K562 (cell line): ENCODE measurements around the gene CUX1. TPM values are rescaled to one million over a fixed set of nuclear protein-coding genes. Genes with fewer than 3 reads are reported as not detected.
A peak's percentile ranks its signal among the peaks of the same experiment; 100 is the strongest.

Source experiments
- CHCHD3 ChIP-seq: fragments of 250-450 bp; sonication (Bioruptor Pico); IDR thresholded peaks from 2 replicates; pipeline ENCODE4 v2.1.2; 2022; ENCODE audit warnings: mild to moderate bottlenecking
- ELF2 ChIP-seq: fragments of 250-450 bp; sonication (Bioruptor Pico); IDR thresholded peaks from 2 replicates; pipeline ENCODE4 v1.5.0; 2021; ENCODE audit warnings: mild to moderate bottlenecking
- KLF10 ChIP-seq: fragments of 250-450 bp; sonication (Bioruptor Pico); IDR thresholded peaks from 2 replicates; pipeline ENCODE4 v1.6.1; 2021; ENCODE audit warnings: matching md5 sums
- MXI1 ChIP-seq: IDR thresholded peaks from 2 replicates; pipeline ENCODE4 v1.6.1; 2011; ENCODE audit warnings: low read depth, mild to moderate bottlenecking, improper control_type of control experiment, low read length
- NELFE ChIP-seq: IDR thresholded peaks from 2 replicates; pipeline ENCODE4 v1.6.1; 2011; ENCODE audit warnings: mild to moderate bottlenecking; ENCODE audit not compliant: insufficient read depth, insufficient read length
- POLR2AphosphoS5 ChIP-seq: IDR thresholded peaks from 2 replicates; pipeline ENCODE4 v1.6.1; 2011; ENCODE audit warnings: mild to moderate bottlenecking, low read depth, low read length, moderate library complexity; ENCODE audit not compliant: control insufficient read depth, insufficient read depth
- PTTG1 ChIP-seq: fragments of 450-650 bp; IDR thresholded peaks from 2 replicates; pipeline ENCODE4 v1.6.1; 2016; ENCODE audit warnings: low read depth, mild to moderate bottlenecking, missing genetic modification characterization, missing compliant biosample characterization
- RAD21 ChIP-seq, 2 experiments: fragments of 250-450 bp in 1 of 2; fragments of 450-650 bp in 1 of 2; sonication (Bioruptor Pico) in 1 of 2; formaldehyde crosslinking in 1 of 2; IDR thresholded peaks in 1 of 2; conservative IDR thresholded peaks in 1 of 2; 2 replicates each; pipeline versions ENCODE4 v1.4.0 to v1.8.0; 2020 to 2022; ENCODE audit warnings: mild to moderate bottlenecking in 2 of 2, moderate library complexity in 1 of 2
- RHOXF2B ChIP-seq: fragments of 250-450 bp; sonication (Bioruptor Pico); conservative IDR thresholded peaks from 2 replicates; pipeline ENCODE4 v1.5.1; 2021
- SRF ChIP-seq, 2 experiments: fragments of 250-450, 450-650 bp in 1 of 2; sonication (Bioruptor Pico) in 1 of 2; sonication (generic) in 1 of 2; formaldehyde crosslinking; IDR thresholded peaks; 2 replicates each; pipeline versions ENCODE4 v1.5.0 to v1.5.1; 2020 to 2022; ENCODE audit warnings: mild to moderate bottlenecking in 1 of 2, missing genetic modification reagents in 1 of 2
- SRSF1 ChIP-seq: fragments of 200-400 bp; formaldehyde crosslinking; IDR thresholded peaks from 2 replicates; pipeline ENCODE4 v1.6.1; 2017; ENCODE audit warnings: mild to moderate bottlenecking, low read depth, low read length, moderate library complexity
- XRCC5 ChIP-seq: fragments of 200-400 bp; formaldehyde crosslinking; IDR thresholded peaks from 2 replicates; pipeline ENCODE4 v1.6.1; 2017; ENCODE audit warnings: low read depth, mild to moderate bottlenecking, low read length
- ZNF232 ChIP-seq: sonication (generic); formaldehyde crosslinking; IDR thresholded peaks from 2 replicates; pipeline ENCODE4 v1.8.0; 2022; ENCODE audit warnings: mild to moderate bottlenecking, missing genetic modification reagents
- ZNF695 ChIP-seq: fragments of 450-650 bp; formaldehyde crosslinking; IDR thresholded peaks from 2 replicates; pipeline ENCODE4 v1.4.0; 2020; ENCODE audit warnings: mild to moderate bottlenecking, moderate library complexity
- polyA plus RNA-seq, 8 experiments: library from polyadenylated mRNA; depleted of rRNA in 4 of 8; stranded (reverse) in 5 of 8; unstranded in 3 of 8; fragments of >200 nt; fragmentation: Nextera tagmentation in 2 of 8; fragmentation: Illumina TruSeq in 1 of 8; extraction: Ambion mirVana in 2 of 8; extraction: Trizol in 1 of 8; gene quantifications; 2 replicates each; pipeline versions ENCODE4 v1.2.1 to v1.2.3, GENCODE V29; 2011 to 2014; ENCODE audit warnings: inconsistent platforms in 1 of 8, missing spikeins in 1 of 8
- total RNA-seq, 7 experiments: library from RNA; depleted of rRNA in 6 of 7; stranded (reverse); fragments of >200 nt in 6 of 7; fragmentation: Illumina TruSeq in 2 of 7; extraction: Trizol in 2 of 7; gene quantifications; 2 replicates each; pipeline versions ENCODE4 v1.2.1 to v1.2.3, GENCODE V29; 2011 to 2021; ENCODE audit warnings: low replicate concordance in 1 of 7
- TF ChIP-seq, protein P1 (sequence below): IDR thresholded peaks from 3 replicates; pipeline ENCODE4 v1.6.1; 2011; ENCODE audit warnings: borderline replicate concordance, mild to moderate bottlenecking; ENCODE audit not compliant: insufficient read length, insufficient read depth
- TF ChIP-seq, protein P2 (sequence below), 2 experiments: fragments of 450-650 bp in 1 of 2; sonication (generic) in 1 of 2; formaldehyde crosslinking in 1 of 2; IDR thresholded peaks; 2 replicates each; pipeline versions ENCODE4 v1.7.1 to v1.9.0; 2016 to 2022; ENCODE audit warnings: inconsistent platforms in 1 of 2, mild to moderate bottlenecking in 1 of 2, missing genetic modification reagents in 1 of 2

CUX1 gene
- total and polyA plus RNA-seq, 9 of the 15 experiments (the other 6 are each of a cell fraction or from before 2014, with no cell fraction given), result 3.6 to 55.3 (median 25.2) TPM

DNA sequence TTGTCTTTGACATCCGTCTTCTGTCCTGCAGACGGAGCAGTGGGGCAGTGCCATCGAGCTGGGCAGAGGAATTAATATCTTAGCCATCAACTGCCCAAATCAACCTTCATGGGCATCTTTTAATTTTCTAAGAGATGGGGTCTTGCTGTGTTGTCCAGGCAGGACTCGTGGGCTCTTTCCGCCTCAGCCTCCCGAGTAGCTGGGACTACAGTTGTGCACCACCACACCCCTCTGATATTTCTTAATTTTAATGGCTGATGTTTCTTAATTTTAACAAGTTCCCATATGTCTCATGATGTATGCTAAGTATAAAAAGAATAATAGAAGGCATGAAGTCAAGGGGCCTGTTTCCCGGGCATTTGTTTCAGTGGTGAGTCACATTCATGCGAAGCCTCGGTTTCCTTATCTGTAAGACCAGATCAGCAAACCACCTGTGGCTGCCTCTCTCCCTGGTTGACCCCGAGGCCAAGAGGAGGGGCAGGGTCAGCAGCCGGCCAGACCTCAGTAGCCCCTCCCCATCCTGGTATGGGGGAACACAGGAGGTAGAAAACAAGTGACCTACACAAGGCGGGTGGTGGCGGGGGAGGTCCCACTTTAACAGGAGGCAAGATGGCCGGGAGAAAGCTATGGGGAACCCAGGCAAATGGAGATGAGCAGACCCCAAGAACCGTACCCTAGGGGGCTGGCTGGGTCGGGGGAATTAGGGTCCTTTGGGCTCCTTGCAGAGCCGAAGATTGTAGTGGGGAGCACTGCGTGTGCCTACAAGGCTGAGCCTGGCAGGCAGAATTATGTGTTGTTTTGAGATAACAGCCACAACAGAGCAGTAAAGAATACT is 85.5 kb downstream of the CUX1 start (continued):
- TF ChIP-seq, protein P1, sequence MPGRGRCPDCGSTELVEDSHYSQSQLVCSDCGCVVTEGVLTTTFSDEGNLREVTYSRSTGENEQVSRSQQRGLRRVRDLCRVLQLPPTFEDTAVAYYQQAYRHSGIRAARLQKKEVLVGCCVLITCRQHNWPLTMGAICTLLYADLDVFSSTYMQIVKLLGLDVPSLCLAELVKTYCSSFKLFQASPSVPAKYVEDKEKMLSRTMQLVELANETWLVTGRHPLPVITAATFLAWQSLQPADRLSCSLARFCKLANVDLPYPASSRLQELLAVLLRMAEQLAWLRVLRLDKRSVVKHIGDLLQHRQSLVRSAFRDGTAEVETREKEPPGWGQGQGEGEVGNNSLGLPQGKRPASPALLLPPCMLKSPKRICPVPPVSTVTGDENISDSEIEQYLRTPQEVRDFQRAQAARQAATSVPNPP, result no peak
- TF ChIP-seq, protein P2, sequence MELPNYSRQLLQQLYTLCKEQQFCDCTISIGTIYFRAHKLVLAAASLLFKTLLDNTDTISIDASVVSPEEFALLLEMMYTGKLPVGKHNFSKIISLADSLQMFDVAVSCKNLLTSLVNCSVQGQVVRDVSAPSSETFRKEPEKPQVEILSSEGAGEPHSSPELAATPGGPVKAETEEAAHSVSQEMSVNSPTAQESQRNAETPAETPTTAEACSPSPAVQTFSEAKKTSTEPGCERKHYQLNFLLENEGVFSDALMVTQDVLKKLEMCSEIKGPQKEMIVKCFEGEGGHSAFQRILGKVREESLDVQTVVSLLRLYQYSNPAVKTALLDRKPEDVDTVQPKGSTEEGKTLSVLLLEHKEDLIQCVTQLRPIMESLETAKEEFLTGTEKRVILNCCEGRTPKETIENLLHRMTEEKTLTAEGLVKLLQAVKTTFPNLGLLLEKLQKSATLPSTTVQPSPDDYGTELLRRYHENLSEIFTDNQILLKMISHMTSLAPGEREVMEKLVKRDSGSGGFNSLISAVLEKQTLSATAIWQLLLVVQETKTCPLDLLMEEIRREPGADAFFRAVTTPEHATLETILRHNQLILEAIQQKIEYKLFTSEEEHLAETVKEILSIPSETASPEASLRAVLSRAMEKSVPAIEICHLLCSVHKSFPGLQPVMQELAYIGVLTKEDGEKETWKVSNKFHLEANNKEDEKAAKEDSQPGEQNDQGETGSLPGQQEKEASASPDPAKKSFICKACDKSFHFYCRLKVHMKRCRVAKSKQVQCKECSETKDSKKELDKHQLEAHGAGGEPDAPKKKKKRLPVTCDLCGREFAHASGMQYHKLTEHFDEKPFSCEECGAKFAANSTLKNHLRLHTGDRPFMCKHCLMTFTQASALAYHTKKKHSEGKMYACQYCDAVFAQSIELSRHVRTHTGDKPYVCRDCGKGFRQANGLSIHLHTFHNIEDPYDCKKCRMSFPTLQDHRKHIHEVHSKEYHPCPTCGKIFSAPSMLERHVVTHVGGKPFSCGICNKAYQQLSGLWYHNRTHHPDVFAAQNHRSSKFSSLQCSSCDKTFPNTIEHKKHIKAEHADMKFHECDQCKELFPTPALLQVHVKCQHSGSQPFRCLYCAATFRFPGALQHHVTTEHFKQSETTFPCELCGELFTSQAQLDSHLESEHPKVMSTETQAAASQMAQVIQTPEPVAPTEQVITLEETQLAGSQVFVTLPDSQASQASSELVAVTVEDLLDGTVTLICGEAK (IDR thresholded peaks at IDR 0.05), result 0 out of 2 replicates have a peak, but pooled peaks have one; percentile 22
- TF ChIP-seq, protein P2 (CRISPR knock-in tag; IDR thresholded peaks at IDR 0.05), result no peak
- no peak for TF ChIP-seq ELF2 (CRISPR knock-in tag)
- TF ChIP-seq XRCC5, result no peak
- no peak for TF ChIP-seq MXI1
- no peak for TF ChIP-seq ZNF232 (CRISPR knock-in tag)
- TF ChIP-seq SRF (CRISPR knock-in tag; IDR thresholded peaks at IDR 0.05), result no peak; a peak in 1 of 4 replicates
- no peak for TF ChIP-seq PTTG1 (tag)
- peak in 1 of 2 experiments; percentile 18; a peak in 1 of 4 replicates for TF ChIP-seq RAD21 (CRISPR knock-in tag; conservative IDR thresholded peaks at IDR 0.05 in 1 of 2, IDR thresholded peaks at IDR 0.05 in 1 of 2)
- no peak for TF ChIP-seq SRSF1
- TF ChIP-seq KLF10 (CRISPR knock-in tag), result no peak
- no peak for TF ChIP-seq CHCHD3
- no peak for TF ChIP-seq ZNF695
- TF ChIP-seq NELFE, result no peak
- TF ChIP-seq POLR2AphosphoS5, result peak; percentile 85
- TF ChIP-seq RHOXF2B (CRISPR knock-in tag), result no peak
